Measurements from ENCODE around the gene MAP3K2.

DNA sequence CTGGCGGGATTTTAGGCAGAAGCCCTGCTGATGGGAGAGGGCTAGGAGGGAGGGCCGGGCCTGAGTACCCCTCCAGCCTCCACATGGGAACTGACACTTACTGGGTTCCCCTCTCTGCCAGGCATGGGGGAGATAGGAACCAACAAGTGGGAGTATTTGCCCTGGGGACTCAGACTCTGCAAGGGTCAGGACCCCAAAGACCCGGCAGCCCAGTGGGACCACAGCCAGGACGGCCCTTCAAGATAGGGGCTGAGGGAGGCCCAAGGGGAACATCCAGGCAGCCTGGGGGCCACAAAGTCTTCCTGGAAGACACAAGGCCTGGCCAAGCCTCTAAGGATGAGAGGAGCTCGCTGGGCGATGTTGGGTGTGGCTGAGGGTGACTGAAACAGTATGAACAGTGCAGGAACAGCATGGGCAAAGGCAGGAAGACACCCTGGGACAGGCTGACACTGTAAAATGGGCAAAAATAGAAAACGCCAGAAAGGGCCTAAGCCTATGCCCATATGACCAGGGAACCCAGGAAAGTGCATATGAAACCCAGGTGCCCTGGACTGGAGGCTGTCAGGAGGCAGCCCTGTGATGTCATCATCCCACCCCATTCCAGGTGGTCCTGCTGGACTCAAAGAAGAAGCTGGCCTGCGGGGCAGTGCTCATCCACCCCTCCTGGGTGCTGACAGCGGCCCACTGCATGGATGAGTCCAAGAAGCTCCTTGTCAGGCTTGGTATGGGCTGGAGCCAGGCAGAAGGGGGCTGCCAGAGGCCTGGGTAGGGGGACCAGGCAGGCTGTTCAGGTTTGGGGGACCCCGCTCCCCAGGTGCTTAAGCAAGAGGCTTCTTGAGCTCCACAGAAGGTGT lies 39.0 kb upstream of the MAP3K2 start:
- no peak for TF ChIP-seq BHLHE40 (IDR thresholded peaks at IDR 0.05; ENCODE audit: borderline replicate concordance)
- TF ChIP-seq, protein P1, sequence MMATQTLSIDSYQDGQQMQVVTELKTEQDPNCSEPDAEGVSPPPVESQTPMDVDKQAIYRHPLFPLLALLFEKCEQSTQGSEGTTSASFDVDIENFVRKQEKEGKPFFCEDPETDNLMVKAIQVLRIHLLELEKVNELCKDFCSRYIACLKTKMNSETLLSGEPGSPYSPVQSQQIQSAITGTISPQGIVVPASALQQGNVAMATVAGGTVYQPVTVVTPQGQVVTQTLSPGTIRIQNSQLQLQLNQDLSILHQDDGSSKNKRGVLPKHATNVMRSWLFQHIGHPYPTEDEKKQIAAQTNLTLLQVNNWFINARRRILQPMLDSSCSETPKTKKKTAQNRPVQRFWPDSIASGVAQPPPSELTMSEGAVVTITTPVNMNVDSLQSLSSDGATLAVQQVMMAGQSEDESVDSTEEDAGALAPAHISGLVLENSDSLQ (IDR thresholded peaks at IDR 0.05): no peak
- no peak for TF ChIP-seq LEF1 (IDR thresholded peaks at IDR 0.05; ENCODE audit: borderline replicate concordance)

Measured in HEK293T (cell line).